GM18517 (cell line): ENCODE results near the gene CCDC78.

Experiments
- ATAC-seq: cut with Tn5 transposase; IDR thresholded peaks from one replicate; pipeline ENCODE4 v1.9.1; 2021; ENCODE audit warnings: mild to moderate bottlenecking, moderate library complexity; ENCODE audit not compliant: unreplicated experiment

CCDC78 gene

DNA sequence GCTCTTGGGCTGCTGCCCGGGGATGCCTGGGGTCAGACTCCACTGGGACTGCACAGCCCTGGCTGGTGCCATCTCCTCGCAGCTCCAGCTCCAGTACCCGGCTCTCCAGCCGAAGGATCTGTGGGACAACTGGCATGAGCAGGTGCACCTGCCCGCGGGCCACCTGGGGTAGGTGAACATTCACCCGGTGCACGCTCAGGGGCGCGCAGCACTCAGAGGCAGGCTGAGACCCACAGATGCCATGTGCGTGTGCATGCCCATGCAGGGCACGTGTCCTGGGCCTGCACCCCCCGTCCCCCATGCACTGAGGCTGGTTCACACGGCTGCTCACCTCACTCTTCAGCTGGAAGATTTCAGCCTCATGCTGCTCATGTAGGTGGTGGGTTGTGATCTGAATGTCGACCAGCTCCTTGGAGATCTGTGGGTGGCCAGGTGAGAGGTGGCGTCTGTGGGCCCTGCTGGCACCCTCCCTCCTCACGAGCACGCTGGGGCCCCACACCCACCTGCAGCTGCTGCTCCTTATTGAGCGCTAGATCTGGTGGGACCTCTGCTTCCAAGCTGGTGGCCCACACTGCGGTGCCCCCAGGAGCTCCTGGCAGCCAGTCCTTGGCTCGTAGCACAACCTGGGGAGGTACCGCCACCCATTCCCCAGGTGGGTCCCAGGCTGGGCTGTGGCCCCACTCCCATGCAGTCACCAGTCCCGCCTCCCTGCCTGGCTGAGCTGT lies 618 bp downstream of the CCDC78 start:
- no peak for ATAC-seq

DNA sequence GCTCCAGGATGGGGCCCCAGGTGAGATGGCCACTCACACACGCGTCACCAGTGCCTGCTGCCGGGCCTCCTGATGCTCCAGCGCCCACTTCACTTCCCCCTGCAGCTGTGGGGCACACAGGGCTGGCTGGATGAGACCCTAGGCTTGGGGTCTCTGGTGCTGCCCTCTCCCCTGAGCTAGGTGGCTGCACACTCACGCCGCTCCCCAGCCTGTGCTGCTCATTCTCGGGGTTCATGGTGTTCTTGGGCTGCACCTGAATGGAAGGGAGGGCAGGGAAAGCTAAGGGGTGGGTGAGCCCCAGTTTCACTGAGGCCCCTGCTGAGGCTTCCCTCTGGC lies 1.2 kb downstream of the CCDC78 start:
- ATAC-seq: no peak

DNA sequence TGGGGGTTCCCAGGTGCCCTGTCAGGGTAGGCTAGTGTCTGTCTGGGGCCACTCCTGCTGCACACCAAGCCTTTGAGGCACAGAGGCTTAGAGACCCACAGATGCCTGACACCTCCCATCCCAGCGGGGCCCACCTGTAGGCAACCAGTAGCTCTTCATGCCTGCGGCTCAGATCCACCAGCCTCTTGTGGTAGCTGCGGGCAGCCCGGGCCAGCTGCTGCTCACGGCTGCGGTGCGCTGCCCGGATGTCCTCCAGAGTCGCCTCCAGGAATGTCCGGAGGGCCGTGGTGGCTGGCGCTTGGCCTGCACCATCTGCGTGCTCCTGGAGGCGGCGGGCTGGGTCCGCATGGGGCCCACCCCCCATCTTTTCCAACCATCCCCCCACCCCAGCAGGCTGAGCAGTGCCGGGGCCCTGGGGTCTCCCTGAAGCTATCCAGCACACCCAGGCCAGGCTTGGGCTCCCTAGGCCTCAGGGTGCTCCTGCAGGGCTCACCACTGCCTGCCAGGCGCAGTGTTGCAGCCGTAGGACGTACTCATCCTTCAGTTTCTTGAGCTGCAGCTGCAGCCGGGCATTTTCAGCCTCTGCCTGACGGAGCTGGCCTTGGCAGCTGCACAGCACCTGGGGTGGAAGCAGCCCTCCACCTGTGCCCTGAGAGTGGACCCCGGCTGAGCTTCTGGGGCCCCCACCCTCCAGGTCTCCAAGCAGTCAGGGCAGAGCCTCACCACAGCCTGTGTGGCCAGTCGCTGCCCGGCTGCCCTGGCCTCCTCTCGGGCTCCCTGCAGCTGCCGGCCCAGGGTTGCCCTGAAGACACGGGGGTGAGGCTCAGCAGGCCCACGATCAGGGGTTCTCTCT lies 1.8 kb downstream of the CCDC78 start:
- no peak for ATAC-seq

DNA sequence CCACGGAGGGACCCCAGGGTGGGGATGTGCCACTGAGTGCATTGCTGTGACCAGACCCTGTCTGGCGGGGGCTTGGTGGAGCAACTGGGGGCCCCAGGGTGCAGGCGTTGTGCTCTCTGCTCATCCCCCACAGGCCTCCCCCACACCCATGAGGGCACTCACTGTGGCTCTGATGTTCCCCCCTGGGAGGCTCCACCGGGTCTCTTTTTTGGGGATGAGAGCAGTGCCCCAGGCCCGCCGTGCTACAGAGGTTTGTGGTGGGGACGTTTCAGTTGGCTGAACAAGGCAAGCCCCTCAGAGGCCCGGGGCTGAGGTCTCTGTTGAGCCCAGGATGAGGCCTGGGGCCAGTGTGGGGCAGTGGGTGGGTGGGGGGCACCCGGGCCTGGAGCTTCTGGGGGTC lies 2.5 kb downstream of the CCDC78 start:
- ATAC-seq: no peak

DNA sequence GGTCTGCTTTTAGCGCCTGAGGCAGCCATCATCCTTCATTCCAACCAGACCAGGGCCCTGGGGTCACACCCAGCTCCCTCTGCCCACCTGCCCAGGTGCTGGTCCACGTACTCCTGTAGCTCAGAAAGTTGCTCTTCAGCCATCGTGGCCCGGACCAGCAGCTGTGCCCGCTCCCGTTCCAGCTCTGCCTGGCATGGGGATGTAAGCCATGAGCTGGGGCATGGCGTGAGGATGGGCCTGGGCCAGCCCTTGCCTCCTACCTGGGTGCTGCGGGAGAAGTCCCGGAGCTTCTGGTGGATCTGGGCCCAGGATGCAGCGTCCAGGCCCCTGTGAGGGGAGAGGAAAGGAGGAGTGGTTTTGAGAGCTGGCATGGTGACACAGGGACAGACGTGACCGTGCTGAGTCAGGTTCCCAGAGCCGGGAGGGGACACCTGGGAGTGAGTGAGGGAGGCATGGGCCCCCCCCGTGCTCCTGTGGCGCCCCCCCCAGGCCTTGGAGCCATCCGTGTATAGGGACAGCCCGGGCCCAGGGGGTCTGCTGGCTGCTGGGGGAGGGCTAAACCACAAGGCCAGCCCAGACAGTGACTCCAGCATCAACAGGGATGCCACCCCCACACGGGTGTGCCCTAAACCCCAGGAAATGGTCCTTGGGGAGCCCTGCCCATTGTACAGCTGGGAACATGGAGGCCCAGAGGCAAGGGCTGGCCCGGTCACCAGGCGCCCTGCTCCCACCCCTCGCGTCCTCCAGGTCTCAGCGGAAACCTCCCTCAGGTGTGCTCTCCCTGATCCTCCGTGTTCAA lies 3.2 kb downstream of the CCDC78 start:
- no peak for ATAC-seq

- ATAC-seq: no peak
Observed at GRCh38 chr16:721765-722540, 4.3 kb downstream of the CCDC78 start.

- peak; percentile 67 for ATAC-seq
Observed at GRCh38 chr16:720990-721764, 5.1 kb downstream of the CCDC78 start, which contains the start of gene ANTKMT. ANTKMT (plus strand) TSS chr16:721146; CDS start chr16:721275, 129 bp downstream.

GRCh38 chr16:720447-720989 lies 5.7 kb downstream of the CCDC78 start:
- peak; percentile 10 for ATAC-seq

- peak; percentile 22 for ATAC-seq
Observed at GRCh38 chr16:719815-720446, 6.3 kb downstream of the CCDC78 start.

DNA sequence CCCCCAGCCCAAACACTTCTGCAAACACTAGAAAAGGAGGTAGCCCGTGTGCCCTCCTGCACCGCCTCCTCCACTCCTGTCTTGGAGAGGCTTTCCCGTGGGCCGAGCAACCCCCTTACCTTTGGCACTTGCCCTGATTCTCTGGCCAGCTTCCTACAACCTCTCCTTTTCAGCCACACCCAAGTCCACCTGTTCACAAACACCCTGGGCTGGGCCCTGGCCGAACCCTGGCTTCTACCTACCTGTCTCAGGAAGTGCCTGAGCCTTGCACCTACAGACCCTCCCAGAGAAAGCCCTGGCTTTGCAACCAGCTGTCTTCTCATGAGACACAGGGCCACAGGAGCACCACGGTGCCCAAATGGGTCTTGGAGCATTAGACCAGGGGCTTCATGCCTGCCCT lies 7.3 kb downstream of the CCDC78 start:
- no peak for ATAC-seq

GRCh38 chr16:718389-718788 lies 7.9 kb downstream of the CCDC78 start:
- no peak for ATAC-seq

GRCh38 chr16:717450-718245 lies 8.6 kb downstream of the CCDC78 start:
- ATAC-seq: no peak

GRCh38 chr16:716768-717325 lies 9.4 kb downstream of the CCDC78 start:
- ATAC-seq: no peak

DNA sequence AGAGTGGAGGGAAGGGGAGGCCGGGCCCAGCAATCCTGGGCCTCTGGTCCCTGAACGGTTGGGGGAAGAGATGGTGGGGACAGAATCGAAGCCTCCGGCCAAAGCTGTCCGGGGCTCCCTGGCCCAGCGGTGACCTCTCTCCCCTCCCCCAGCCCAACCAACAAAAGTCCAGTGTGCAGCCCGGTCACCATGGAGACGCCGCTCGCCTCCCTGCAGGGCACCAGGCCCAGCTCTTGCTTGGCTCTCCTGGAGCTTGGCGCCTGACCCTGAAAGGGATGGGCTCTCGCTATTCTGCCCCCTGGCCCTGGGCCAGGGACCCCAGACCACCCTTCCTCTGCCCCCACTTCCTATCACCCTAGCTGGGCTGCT lies 10.1 kb downstream of the CCDC78 start:
- no peak for ATAC-seq

DNA sequence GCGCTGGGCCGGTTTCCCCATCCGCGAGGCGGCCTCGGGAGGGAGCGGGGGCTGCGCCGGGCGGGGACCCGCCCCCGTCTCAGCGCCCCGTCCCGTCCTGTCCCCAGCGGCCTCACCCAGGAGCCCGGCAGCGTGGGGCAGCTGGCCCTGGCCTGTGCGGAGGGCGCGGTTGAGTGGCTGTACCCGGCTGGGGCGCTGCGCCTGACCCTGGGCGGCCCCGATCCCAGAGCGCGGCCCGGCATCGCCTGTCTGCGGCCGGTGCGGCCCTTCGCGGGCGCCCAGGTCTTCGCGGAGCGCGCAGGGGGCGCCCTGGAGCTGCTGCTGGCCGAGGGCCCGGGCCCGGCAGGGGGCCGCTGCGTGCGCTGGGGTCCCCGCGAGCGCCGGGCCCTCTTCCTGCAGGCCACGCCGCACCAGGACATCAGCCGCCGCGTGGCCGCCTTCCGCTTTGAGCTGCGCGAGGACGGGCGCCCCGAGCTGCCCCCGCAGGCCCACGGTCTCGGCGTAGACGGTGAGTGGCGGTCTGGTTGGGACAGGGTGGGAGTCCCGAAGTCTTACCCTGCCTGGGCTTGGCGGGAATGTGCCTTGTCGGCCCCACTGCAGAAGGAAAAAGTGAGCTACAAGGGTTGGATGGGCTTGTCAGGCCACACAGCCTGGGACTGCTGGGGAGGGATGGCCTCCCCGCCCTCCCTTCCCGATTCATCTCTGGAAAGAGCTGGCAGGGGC lies 10.6 kb downstream of the CCDC78 start:
- ATAC-seq: no peak

DNA sequence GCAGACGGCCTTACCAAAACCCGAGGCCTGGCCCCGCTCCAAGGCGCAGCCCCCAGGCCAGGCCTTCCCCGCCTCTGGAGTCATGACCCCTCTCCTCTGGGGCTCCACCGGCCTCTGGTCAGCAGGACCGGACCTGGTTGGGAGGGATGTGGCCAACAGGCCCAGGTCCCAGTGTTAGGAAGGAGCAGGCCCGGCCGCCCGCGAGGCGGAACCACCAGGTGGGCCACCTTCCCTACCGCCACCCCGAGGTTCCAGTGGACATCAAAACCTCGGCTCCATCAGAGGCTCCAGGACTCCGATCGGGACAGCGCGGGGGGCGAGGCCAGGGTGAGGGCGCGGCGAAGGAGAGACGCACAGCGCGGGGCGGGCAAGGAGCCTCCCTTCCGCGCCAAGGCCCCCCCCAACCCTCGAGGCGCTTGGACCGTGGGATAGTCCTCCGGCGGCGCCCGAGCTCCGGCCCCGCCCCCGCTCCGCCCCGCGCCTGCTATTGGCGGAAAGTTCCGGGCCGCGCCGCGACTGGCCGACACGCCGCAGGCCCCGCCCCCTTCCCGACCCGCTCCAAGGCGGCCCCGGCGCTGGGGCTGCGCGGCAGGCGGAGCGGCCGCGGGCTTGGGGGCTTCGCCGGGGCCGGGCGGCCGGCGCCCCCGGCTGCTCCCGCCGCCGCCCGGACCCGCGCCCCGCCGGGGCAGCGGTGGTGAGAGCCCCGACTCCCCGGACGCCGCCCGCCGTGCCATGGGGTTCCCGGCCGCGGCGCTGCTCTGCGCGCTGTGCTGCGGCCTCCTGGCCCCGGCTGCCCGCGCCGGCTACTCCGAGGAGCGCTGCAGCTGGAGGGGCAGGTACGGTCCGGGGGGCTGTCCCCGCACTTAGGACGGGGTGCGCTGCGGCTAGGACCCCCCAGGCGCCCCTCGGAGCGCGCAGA lies 11.4 kb downstream of the CCDC78 start, which contains the start of gene METRN:
TSS of gene METRN (plus strand) at position 561 of the 919 bp plus-strand sequence. CDS start at position 733, 172 bp downstream.
- no peak for ATAC-seq
